ENCODE measurements around the gene TOPBP1.
"Not testable (repeated sequence)": the region's sequence is repeated elsewhere in the genome, so short reads cannot be mapped to it uniquely, and the experiment has no call there.

The TOPBP1 gene

DNA sequence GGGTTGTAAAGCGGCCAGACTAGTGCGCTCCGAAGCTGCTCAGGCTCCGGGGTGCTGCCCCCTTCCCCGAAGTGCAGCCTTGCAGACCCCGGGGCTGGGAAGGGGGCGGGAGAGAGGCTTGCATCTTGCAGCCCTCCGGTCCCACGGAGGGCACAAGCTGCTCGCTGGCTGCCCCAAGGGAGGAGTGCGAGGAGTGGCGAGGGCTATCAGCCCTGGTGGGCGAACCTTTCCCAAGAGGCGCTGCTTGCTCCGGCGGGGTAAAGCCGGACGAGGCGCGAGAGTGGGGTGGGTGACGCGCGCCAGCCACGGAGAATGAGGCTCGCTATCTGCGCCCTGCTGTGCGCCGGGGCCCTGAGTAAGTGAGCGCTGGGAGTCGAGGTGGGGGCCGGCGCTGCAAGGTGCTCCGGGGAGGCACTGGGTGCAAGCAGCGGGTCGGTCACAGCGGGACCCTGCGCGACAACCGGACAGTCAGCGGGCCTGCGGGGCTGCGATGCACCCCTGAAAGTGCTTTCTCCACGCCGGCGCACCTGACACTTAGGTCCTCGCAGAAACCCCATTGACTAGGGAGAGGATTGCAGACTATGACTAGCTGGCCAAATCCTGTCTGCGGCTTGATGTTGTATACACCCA, 12.7 kb upstream of the TOPBP1 start:
- DNase-seq = no peak

DNA sequence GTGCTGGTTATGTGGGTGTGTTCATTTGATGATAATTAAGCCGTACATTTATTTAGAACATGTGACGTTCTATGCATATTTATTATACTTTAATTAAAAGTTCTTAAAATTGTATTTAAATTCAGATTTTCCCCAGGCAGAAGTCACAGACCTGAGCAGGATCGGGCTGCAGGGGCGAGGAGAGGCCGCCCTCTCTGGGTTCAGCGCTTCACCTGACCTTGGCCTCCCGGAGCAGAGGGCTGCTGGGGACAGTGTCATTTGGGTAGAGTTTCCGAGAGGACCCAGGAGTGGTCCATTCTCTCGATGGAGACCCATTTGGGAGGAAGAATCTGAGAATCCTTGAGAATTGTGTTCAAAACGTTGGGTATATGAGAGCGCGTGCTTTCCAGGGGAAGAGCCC, 12.0 kb upstream of the TOPBP1 start:
- DNase-seq = no peak

DNA sequence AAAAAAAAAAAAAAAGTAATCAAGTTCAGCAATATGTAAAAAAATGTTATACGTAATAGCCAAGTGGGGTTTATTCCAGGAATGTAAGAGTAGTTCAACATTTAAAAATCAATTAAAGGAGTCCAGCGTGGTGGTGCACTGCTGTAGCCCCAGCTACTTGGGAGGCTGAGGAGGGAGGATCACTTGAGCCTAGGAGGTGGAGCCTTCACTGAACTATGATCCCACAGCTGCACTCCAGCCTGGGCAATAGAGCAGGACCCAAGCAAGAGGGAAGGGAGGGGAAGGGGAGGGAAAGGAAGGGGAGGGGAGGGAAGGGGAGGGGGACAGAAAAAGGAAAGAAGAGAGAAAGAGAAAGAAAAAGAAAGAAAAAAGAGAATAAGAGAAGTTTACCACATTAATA, 10.7 kb upstream of the TOPBP1 start:
- no peak for DNase-seq

- no peak for DNase-seq
Observed at GRCh38 chr3:133670525-133670995, 8.8 kb upstream of the TOPBP1 start.

- no peak for DNase-seq
Observed at GRCh38 chr3:133669949-133670524, 8.3 kb upstream of the TOPBP1 start.

DNA sequence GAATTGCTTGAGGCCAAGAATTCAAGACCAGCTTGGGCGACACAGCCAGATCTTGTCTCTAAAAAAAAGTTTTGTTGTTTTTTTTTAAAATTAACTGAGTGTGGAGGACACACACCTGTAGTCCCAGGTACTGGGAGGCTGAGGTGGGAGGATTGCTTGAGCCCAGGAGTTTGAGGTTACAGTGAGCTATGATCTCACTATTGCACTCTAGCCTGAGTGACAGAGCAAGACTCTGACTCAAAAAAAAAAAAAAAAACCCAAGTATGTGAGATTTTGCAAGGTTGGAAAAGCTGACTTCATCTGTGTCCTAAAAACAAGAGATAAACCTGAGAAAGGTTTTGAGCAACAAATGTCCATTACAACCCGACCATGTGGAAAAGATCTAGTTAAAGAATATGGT, 5.4 kb upstream of the TOPBP1 start:
- DNase-seq = no peak

- DNase-seq = not testable (repeated sequence)
Observed at GRCh38 chr3:133665188-133665587, 3.4 kb upstream of the TOPBP1 start.

- peak; percentile 6 for DNase-seq
Observed at GRCh38 chr3:133663569-133664313, 2.0 kb upstream of the TOPBP1 start.

DNA sequence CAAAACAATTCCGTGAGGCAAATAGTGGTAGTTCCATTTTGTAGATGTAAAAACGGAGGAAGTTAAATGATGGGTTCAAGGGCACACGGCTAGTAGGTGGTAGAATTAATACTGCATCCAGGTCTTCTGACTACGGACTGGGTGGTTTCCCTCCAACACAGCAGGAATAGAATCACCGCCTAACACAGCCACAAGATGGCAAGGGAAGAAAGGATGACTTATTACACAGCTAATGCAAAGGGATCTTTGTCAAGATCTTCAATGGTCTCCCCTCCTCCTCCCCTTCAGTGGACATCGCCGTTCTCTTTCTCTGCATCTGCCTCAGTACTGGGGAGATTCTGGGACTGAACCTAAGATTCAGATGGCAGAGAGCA, 524 bp upstream of the TOPBP1 start:
- DNase-seq = no peak

- DNase-seq = no peak
Observed at GRCh38 chr3:133659806-133660205, 1.9 kb downstream of the TOPBP1 start.

DNA sequence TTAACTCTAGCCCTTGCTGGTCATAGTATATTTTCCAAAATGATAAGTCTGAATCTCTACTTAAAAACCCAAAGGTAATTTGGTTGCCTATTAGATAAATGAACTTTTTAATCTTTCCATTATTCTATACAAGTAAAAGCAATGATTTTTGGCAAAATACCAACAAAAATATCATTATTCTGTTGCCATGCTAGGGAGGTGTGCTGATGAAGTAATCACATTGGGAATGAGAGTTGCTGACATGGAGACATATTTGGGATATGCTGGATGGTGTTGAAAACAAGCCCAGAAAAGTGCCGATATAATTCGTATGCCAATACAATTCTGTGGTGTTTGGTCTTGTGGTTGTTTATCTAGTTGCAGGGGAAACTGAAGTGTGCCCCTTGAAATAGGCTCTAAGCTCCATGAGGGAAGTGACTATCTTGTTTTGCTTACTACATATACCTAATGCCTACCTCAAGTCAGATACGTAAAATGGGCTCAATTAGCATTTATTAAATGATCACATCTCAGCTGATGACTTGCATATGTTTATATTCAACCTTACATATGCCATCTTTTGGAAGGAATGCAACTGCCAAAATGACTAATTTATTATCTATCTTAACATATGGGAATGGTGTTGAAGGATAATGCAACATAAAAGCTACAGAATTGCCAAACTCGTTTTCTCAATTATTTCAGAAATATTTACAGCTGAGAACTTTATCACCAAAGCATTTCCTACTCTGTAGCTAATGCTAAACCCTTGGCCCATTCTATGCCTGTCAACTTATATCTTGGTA, 5.8 kb downstream of the TOPBP1 start:
- DNase-seq = no peak

GRCh38 chr3:133649486-133650068, 12.2 kb downstream of the TOPBP1 start:
- DNase-seq = no peak

DNA sequence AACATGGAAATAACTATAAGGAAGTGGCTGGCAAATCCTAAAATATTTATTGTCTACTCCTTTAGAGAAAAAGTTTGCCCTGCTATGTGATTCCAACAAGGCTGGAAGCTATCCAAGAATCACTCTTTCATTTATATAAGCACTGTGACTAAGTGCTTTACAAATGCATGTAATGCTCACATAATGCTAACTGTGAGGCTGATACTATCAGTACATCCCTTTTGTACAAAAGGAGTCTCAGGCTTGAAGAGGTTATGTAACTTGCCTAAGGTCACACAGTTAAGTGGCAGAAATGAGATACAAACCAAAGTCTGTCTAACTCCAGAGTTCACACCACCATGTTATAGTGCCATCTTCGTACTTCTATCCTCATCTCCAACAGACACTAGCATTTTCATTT, 17.0 kb downstream of the TOPBP1 start:
- DNase-seq = no peak

- DNase-seq = no peak
Observed at GRCh38 chr3:133643611-133644010, 18.1 kb downstream of the TOPBP1 start.

GRCh38 chr3:133641254-133641653, 20.5 kb downstream of the TOPBP1 start:
- no peak for DNase-seq

GRCh38 chr3:133633439-133633838, 28.3 kb downstream of the TOPBP1 start:
- DNase-seq = no peak

DNA sequence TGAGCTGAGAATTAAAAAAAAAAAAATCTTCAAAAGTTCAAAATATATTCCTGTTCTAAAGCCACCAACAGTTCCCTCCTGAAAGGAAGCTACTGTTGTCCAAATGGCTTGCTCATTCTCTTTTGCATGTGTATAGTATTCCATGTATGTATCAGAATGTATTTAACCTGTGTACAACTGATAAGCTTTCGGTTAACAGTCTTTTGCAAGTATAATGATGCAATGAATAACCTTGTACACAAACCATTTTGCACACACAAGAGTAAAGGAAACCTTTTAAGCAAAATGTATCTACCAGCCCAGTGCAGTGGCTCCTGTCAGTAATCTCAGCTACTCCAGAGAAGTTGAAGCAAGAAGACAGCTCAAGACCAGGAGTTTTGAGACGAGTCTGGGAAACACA, 32.6 kb downstream of the TOPBP1 start:
- DNase-seq = no peak

DNA sequence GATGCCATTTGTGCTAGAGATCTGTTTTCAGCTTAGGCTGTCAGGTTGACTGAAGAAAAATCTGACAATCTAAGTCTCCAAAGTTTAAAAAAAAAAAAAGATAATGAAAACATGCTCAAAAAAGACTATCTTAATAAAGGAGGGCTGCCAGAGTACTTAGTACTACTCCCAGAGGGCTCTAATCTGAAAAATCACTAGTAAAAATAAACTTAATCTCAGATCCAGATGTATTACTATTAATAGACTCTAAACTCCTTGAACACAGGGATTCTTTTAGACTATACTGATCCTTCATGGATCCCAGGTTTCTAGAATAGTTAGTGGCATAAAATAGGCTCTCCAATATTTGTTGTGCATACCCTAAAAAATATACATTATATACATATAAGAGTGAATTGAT, 34.0 kb downstream of the TOPBP1 start:
- no peak for DNase-seq

DNA sequence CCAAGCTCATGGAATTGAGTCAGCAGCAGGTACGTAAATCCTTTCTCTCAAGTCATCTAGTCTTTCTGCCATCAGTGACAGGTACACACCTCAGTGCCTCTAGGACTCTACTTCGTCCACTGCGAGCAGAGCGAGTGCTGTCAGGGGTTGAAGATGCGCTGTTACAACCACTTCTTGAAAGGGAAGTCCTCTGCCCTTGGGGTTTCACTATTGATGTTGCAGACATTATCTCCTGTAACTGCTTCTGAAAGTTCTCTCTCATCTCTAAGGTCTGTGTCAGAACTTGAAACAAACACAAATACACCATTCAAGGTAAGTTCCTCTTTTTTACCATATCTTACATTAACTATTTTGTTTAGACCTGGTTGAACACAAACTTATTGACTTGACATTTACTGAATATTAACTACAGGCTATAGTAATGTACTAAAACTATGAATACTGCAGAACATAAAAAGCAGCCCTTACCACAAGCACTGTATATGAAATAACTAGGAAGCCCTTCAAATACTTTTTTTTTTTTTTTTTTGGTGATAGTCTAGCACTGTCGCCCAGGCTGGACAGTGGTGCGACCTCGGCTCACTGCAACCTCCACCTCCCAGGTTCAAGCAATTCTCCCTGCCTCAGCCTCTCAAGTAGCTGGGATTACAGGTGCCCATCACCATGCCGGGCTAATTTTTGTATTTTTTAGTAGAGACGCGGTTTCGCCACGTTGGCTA, 41.5 kb downstream of the TOPBP1 start:
- DNase-seq = no peak

GRCh38 chr3:133611534-133611933, 50.2 kb downstream of the TOPBP1 start:
- no peak for DNase-seq

GRCh38 chr3:133610031-133610430, 51.7 kb downstream of the TOPBP1 start:
- DNase-seq = no peak

DNA sequence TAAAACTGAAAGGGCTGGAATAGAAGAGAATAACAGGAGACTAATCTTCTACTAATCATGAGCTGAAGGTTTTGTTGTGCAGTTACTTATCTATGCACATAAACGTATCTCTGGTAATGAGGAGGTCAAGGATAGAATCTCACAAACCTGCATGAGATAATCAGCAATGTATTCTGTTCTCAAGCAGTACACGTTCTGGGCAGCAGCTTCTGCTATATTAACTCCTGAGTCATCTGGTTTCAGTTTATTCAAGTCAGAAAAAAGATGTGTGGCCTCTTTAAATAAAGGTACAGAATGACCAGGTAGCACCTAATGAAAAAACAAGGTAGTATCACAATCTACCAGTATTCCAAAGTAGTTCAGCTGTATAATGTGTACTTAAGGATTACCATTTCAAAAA, 53.4 kb downstream of the TOPBP1 start:
- no peak for DNase-seq
